ENCODE measurements around the gene KCNK13.
"Not testable (repeated sequence)": the region's sequence is repeated elsewhere in the genome, so short reads cannot be mapped to it uniquely, and the experiment has no call there.

The KCNK13 gene

GRCh38 chr14:90079576-90079975 lies 17.8 kb downstream of the KCNK13 start:
- TF ChIP-seq TOX (CRISPR knock-in tag; IDR thresholded peaks at IDR 0.05; ENCODE audit: borderline replicate concordance) = no peak
- no peak for TF ChIP-seq ISL1 (CRISPR knock-in tag; IDR thresholded peaks at IDR 0.05)
- TF ChIP-seq ESRRG (CRISPR knock-in tag; IDR thresholded peaks at IDR 0.05) = no peak
- no peak for TF ChIP-seq SNAI2 (CRISPR knock-in tag; IDR thresholded peaks at IDR 0.05)
- TF ChIP-seq PPARA (CRISPR knock-in tag; IDR thresholded peaks at IDR 0.05; ENCODE audit: borderline replicate concordance) = no peak
- TF ChIP-seq POU6F1 (CRISPR knock-in tag; IDR thresholded peaks at IDR 0.05; ENCODE audit: borderline replicate concordance, low read depth) = no peak
- TF ChIP-seq RARB (CRISPR knock-in tag; IDR thresholded peaks at IDR 0.05) = no peak
- no peak for TF ChIP-seq GLIS3 (CRISPR knock-in tag; IDR thresholded peaks at IDR 0.05)
- no peak for TF ChIP-seq BACH2 (CRISPR knock-in tag; IDR thresholded peaks at IDR 0.05; ENCODE audit: borderline replicate concordance)
- no peak for TF ChIP-seq ZFP3 (CRISPR knock-in tag; IDR thresholded peaks at IDR 0.05)
- TF ChIP-seq ZNF70 (CRISPR knock-in tag; IDR thresholded peaks at IDR 0.05) = no peak
- no peak for TF ChIP-seq CSDC2 (CRISPR knock-in tag; IDR thresholded peaks at IDR 0.05)
- TF ChIP-seq OSR1 (CRISPR knock-in tag; IDR thresholded peaks at IDR 0.05) = no peak
- TF ChIP-seq ARNTL (CRISPR knock-in tag; IDR thresholded peaks at IDR 0.05; ENCODE audit: borderline replicate concordance, low read depth) = no peak
- no peak for ATAC-seq

GRCh38 chr14:90087433-90087832 lies 25.6 kb downstream of the KCNK13 start:
- ATAC-seq = no peak
- peak; percentile 52; the same call in 1 of the 2 replicates for TF ChIP-seq ISL1 (CRISPR knock-in tag; IDR thresholded peaks at IDR 0.05)
- no peak for TF ChIP-seq ZFP3 (CRISPR knock-in tag; IDR thresholded peaks at IDR 0.05)
- no peak for TF ChIP-seq ZNF8 (CRISPR knock-in tag; IDR thresholded peaks at IDR 0.05)
- TF ChIP-seq ZNF565 (CRISPR knock-in tag; conservative IDR thresholded peaks at IDR 0.05; ENCODE audit: low read depth) = no peak

- no peak for TF ChIP-seq ZFP3 (CRISPR knock-in tag; IDR thresholded peaks at IDR 0.05)
- TF ChIP-seq CREB5 (CRISPR knock-in tag; IDR thresholded peaks at IDR 0.05; ENCODE audit: low read depth) = no peak
- TF ChIP-seq BACH2 (CRISPR knock-in tag; IDR thresholded peaks at IDR 0.05; ENCODE audit: borderline replicate concordance) = no peak
- TF ChIP-seq TCF4 (CRISPR knock-in tag; IDR thresholded peaks at IDR 0.05; ENCODE audit: borderline replicate concordance) = no peak
- no peak for TF ChIP-seq CSDC2 (CRISPR knock-in tag; IDR thresholded peaks at IDR 0.05)
- no peak for TF ChIP-seq OSR1 (CRISPR knock-in tag; IDR thresholded peaks at IDR 0.05)
- TF ChIP-seq ISL1 (CRISPR knock-in tag; IDR thresholded peaks at IDR 0.05) = no peak
- TF ChIP-seq ZFP30 (CRISPR knock-in tag; IDR thresholded peaks at IDR 0.05) = no peak
- TF ChIP-seq POU6F1 (CRISPR knock-in tag; IDR thresholded peaks at IDR 0.05; ENCODE audit: borderline replicate concordance, low read depth) = no peak
- no peak for TF ChIP-seq TSHZ2 (CRISPR knock-in tag; IDR thresholded peaks at IDR 0.05)
- TF ChIP-seq GLIS3 (CRISPR knock-in tag; IDR thresholded peaks at IDR 0.05) = no peak
- TF ChIP-seq CSRNP3 (CRISPR knock-in tag; IDR thresholded peaks at IDR 0.05) = no peak
- ATAC-seq = no peak
These were observed 26.4 kb downstream of the KCNK13 start for GRCh38 chr14:90088176-90088575.

GRCh38 chr14:90089486-90089885 lies 27.7 kb downstream of the KCNK13 start:
- not testable (repeated sequence) for ATAC-seq
